ENCODE measurements around the gene FAM120AOS. TPM values are rescaled to one million over a fixed set of nuclear protein-coding genes. Genes with fewer than 3 reads are reported as not detected.

FAM120AOS gene
- total RNA-seq = 36.6 TPM

GRCh38 chr9:93453047-93453914 lies at the start of gene FAM120AOS:
TSS of gene FAM120AOS (minus strand) at chr9:93453581. CDS start at chr9:93452709, 872 bp downstream.

GRCh38 chr9:93450945-93451815 lies 2.2 kb downstream of the FAM120AOS start, which contains the start of gene FAM120A:
TSS of gene FAM120A (plus strand) at chr9:93451685. CDS start at chr9:93451916, 231 bp downstream.

Small RNA genes within 50 kb of the gene (small RNA-seq; reads per million reads assigned to genes)
- not detected for gene RF00019 (ENCODE audit: low replicate concordance)

Other genes starting within 250 kb of the FAM120AOS start
- 81.1 TPM for gene FAM120A, start 1.9 kb downstream of the FAM120AOS start, total RNA-seq
- 39.8 TPM for gene PHF2, start 123.0 kb upstream of the FAM120AOS start, total RNA-seq